ENCODE measurements around the gene ZSWIM7.

ZSWIM7 gene

GRCh38 chr17:15999141-15999973 lies at the start of gene ZSWIM7, which contains the start of gene TTC19:
ZSWIM7 (minus strand) TSS chr17:15999704; CDS start chr17:15999594, 110 bp downstream.
TTC19 (plus strand) TSS chr17:15999824; CDS start chr17:15999849, 25 bp downstream.
- Histone ChIP-seq H3K36me3 (ENCODE audit: insufficient read depth, low read length) (peaks cover 35% of the 10 kb centered on the region), H3K79me2 (ENCODE audit: insufficient read depth, low read length) (peaks cover 52% of the 10 kb centered on the region), H3K27ac (ENCODE audit: low read length) (peak within 1 kb of the TSS; percentile 92), H3K4me1 (ENCODE audit: insufficient read depth, low read length) (peaks cover 39% of the 10 kb centered on the region), H2AFZ (ENCODE audit: low read depth, low read length) (peak within 1 kb of the TSS; percentile 97), H4K20me1 (ENCODE audit: insufficient read depth, low read length) (peaks cover 14% of the 10 kb centered on the region; the same call in 1 of the 2 replicates), H3K4me2 (ENCODE audit: insufficient read depth, low read length) (peak within 1 kb of the TSS; percentile 78), H3K27me3 (ENCODE audit: insufficient read depth, low read length, poor library complexity) (no peaks in the 10 kb centered on the region), H3K4me3 (ENCODE audit: low read depth in 1 of 2, low read length in 2 of 2) (peak within 1 kb of the TSS; percentile 90 to 95), H3K9ac (ENCODE audit: low read depth, low read length) (peak within 1 kb of the TSS; percentile 88), H3K9me3 (ENCODE audit: insufficient read depth, low read length, severe bottlenecking) (no peaks in the 10 kb centered on the region)
- DNase-seq = peak; percentile 91
- ATAC-seq (ENCODE audit: insufficient read depth, low read depth) = peak; percentile 85
- no peak for TF ChIP-seq EZH2 (IDR thresholded peaks at IDR 0.05; ENCODE audit: borderline replicate concordance, low read depth, low read length, severe bottlenecking)
- TF ChIP-seq CTCF (IDR thresholded peaks at IDR 0.05; ENCODE audit: borderline replicate concordance, extremely low read depth, low read length, poor library complexity, severe bottlenecking) = peak; percentile 19

- no peak overlapping the region for H3K9ac ChIP-seq (ENCODE audit: low read depth, low read length)
- H3K79me2 ChIP-seq (ENCODE audit: insufficient read depth, low read length) = peaks cover 12% of the 10 kb centered on the region
- H3K36me3 ChIP-seq (ENCODE audit: insufficient read depth, low read length) = peaks cover 82% of the 10 kb centered on the region
- TF ChIP-seq EZH2 (IDR thresholded peaks at IDR 0.05; ENCODE audit: borderline replicate concordance, low read depth, low read length, severe bottlenecking) (no peak), CTCF (IDR thresholded peaks at IDR 0.05; ENCODE audit: borderline replicate concordance, extremely low read depth, low read length, poor library complexity, severe bottlenecking) (no peak)
- DNase-seq (no peak), ATAC-seq (ENCODE audit: insufficient read depth, low read depth) (no peak)
- no peak overlapping the region for H3K4me3 ChIP-seq (ENCODE audit: low read depth in 1 of 2, low read length in 2 of 2)
- H2AFZ ChIP-seq (ENCODE audit: low read depth, low read length) = no peak overlapping the region
- H3K4me1 ChIP-seq (ENCODE audit: insufficient read depth, low read length) = no peaks in the 10 kb centered on the region
- H4K20me1 ChIP-seq (ENCODE audit: insufficient read depth, low read length) = 0 out of 2 replicates have a peak, but pooled peaks cover 2% of the 10 kb centered on the region
- H3K4me2 ChIP-seq (ENCODE audit: insufficient read depth, low read length) = no peak overlapping the region
- H3K27ac ChIP-seq (ENCODE audit: low read length) = no peak overlapping the region
- no peaks in the 10 kb centered on the region for H3K9me3 ChIP-seq (ENCODE audit: insufficient read depth, low read length, severe bottlenecking)
- no peaks in the 10 kb centered on the region for H3K27me3 ChIP-seq (ENCODE audit: insufficient read depth, low read length, poor library complexity)
Measured at GRCh38 chr17:16048811-16049449, 49.4 kb upstream of the ZSWIM7 start.

- Histone ChIP-seq H3K4me1 (ENCODE audit: insufficient read depth, low read length) (no peaks in the 10 kb centered on the region), H3K9me3 (ENCODE audit: insufficient read depth, low read length, severe bottlenecking) (no peaks in the 10 kb centered on the region), H2AFZ (ENCODE audit: low read depth, low read length) (no peak overlapping the region), H3K27ac (ENCODE audit: low read length) (no peak overlapping the region), H3K36me3 (ENCODE audit: insufficient read depth, low read length) (peaks cover 84% of the 10 kb centered on the region), H3K4me2 (ENCODE audit: insufficient read depth, low read length) (no peak overlapping the region), H3K27me3 (ENCODE audit: insufficient read depth, low read length, poor library complexity) (no peaks in the 10 kb centered on the region), H4K20me1 (ENCODE audit: insufficient read depth, low read length) (0 out of 2 replicates have a peak, but pooled peaks cover 2% of the 10 kb centered on the region), H3K4me3 (ENCODE audit: low read depth in 1 of 2, low read length in 2 of 2) (no peak overlapping the region), H3K79me2 (ENCODE audit: insufficient read depth, low read length) (no peaks in the 10 kb centered on the region; the same call in 1 of the 2 replicates), H3K9ac (ENCODE audit: low read depth, low read length) (no peak overlapping the region)
- ATAC-seq (ENCODE audit: insufficient read depth, low read depth) = no peak
- DNase-seq = no peak
- TF ChIP-seq CTCF (IDR thresholded peaks at IDR 0.05; ENCODE audit: borderline replicate concordance, extremely low read depth, low read length, poor library complexity, severe bottlenecking) (no peak), EZH2 (IDR thresholded peaks at IDR 0.05; ENCODE audit: borderline replicate concordance, low read depth, low read length, severe bottlenecking) (no peak)
Measured at GRCh38 chr17:16046966-16047365, 47.5 kb upstream of the ZSWIM7 start.
